ENCODE data around the gene ATAD2B.
"Not testable (repeated sequence)": the region's sequence is repeated elsewhere in the genome, so short reads cannot be mapped to it uniquely, and the experiment has no call there.

Gene ATAD2B

GRCh38 chr2:23754970-23755369 lies 172.0 kb downstream of the ATAD2B start:
- H3K36me3 ChIP-seq (ENCODE audit: insufficient read depth, low read length): peaks cover 22% of the 10 kb centered on the region
- no peak overlapping the region for H3K4me3 ChIP-seq (ENCODE audit: low read length)
- H3K9ac ChIP-seq (ENCODE audit: low read depth, low read length): no peak overlapping the region
- no peak overlapping the region for H3K4me2 ChIP-seq (ENCODE audit: low read length)
- no peaks in the 10 kb centered on the region for H3K9me3 ChIP-seq (replicated peaks; ENCODE audit: low read length)
- H3K4me1 ChIP-seq (ENCODE audit: control insufficient read depth, insufficient read depth, low read length): peaks cover 17% of the 10 kb centered on the region
- H3K27me3 ChIP-seq (ENCODE audit: control insufficient read depth, insufficient read depth, low read length): no peaks in the 10 kb centered on the region

- Histone ChIP-seq H3K36me3 (ENCODE audit: insufficient read depth, low read length) (peaks cover 22% of the 10 kb centered on the region), H3K9me3 (replicated peaks; ENCODE audit: low read length) (no peaks in the 10 kb centered on the region), H3K4me1 (ENCODE audit: control insufficient read depth, insufficient read depth, low read length) (peaks cover 15% of the 10 kb centered on the region), H3K9ac (ENCODE audit: low read depth, low read length) (no peak overlapping the region), H3K27me3 (ENCODE audit: control insufficient read depth, insufficient read depth, low read length) (no peaks in the 10 kb centered on the region), H3K4me3 (ENCODE audit: low read length) (no peak overlapping the region), H3K4me2 (ENCODE audit: low read length) (no peak overlapping the region)
Measured at GRCh38 chr2:23753291-23754010, 173.5 kb downstream of the ATAD2B start.

GRCh38 chr2:23751747-23752265 lies 175.1 kb downstream of the ATAD2B start:
- H3K27me3 ChIP-seq (ENCODE audit: control insufficient read depth, insufficient read depth, low read length): no peaks in the 10 kb centered on the region

GRCh38 chr2:23746141-23746863 lies 180.6 kb downstream of the ATAD2B start:
- Histone ChIP-seq H3K4me2 (ENCODE audit: low read length) (no peak overlapping the region), H3K4me3 (ENCODE audit: low read length) (no peak overlapping the region), H3K36me3 (ENCODE audit: insufficient read depth, low read length) (peaks cover 4% of the 10 kb centered on the region), H3K27me3 (ENCODE audit: control insufficient read depth, insufficient read depth, low read length) (no peaks in the 10 kb centered on the region), H3K4me1 (ENCODE audit: control insufficient read depth, insufficient read depth, low read length) (peaks cover 15% of the 10 kb centered on the region), H3K9ac (ENCODE audit: low read depth, low read length) (no peak overlapping the region), H3K9me3 (replicated peaks; ENCODE audit: low read length) (no peaks in the 10 kb centered on the region)

More at GRCh38 chr2:23751747-23752265, 175.1 kb downstream of the ATAD2B start:
- Histone ChIP-seq H3K4me2 (ENCODE audit: low read length) (no peak overlapping the region), H3K4me3 (ENCODE audit: low read length) (no peak overlapping the region), H3K36me3 (ENCODE audit: insufficient read depth, low read length) (peaks cover 22% of the 10 kb centered on the region), H3K9me3 (replicated peaks; ENCODE audit: low read length) (no peaks in the 10 kb centered on the region), H3K9ac (ENCODE audit: low read depth, low read length) (no peak overlapping the region), H3K4me1 (ENCODE audit: control insufficient read depth, insufficient read depth, low read length) (no peaks in the 10 kb centered on the region)

GRCh38 chr2:23745726-23746105 lies 181.2 kb downstream of the ATAD2B start:
- Histone ChIP-seq H3K4me1 (ENCODE audit: control insufficient read depth, insufficient read depth, low read length) (peaks cover 15% of the 10 kb centered on the region), H3K4me3 (ENCODE audit: low read length) (no peak overlapping the region), H3K9ac (ENCODE audit: low read depth, low read length) (no peak overlapping the region), H3K36me3 (ENCODE audit: insufficient read depth, low read length) (peaks cover 3% of the 10 kb centered on the region), H3K27me3 (ENCODE audit: control insufficient read depth, insufficient read depth, low read length) (no peaks in the 10 kb centered on the region), H3K9me3 (replicated peaks; ENCODE audit: low read length) (no peaks in the 10 kb centered on the region), H3K4me2 (ENCODE audit: low read length) (peak overlapping the region; percentile 0)

- H3K27me3 ChIP-seq (ENCODE audit: control insufficient read depth, insufficient read depth, low read length): no peaks in the 10 kb centered on the region
- H3K9ac ChIP-seq (ENCODE audit: low read depth, low read length): no peak overlapping the region
- peaks cover 15% of the 10 kb centered on the region for H3K4me1 ChIP-seq (ENCODE audit: control insufficient read depth, insufficient read depth, low read length)
- H3K4me2 ChIP-seq (ENCODE audit: low read length): peak overlapping the region; percentile 0
- no peak overlapping the region for H3K4me3 ChIP-seq (ENCODE audit: low read length)
- no peaks in the 10 kb centered on the region for H3K9me3 ChIP-seq (replicated peaks; ENCODE audit: low read length)
- peaks cover under 1% of the 10 kb centered on the region for H3K36me3 ChIP-seq (ENCODE audit: insufficient read depth, low read length)
Measured at GRCh38 chr2:23745068-23745725, 181.7 kb downstream of the ATAD2B start.

GRCh38 chr2:23736783-23737182 lies 190.1 kb downstream of the ATAD2B start:
- H3K9me3 ChIP-seq (replicated peaks; ENCODE audit: low read length); H3K4me2 ChIP-seq (ENCODE audit: low read length); H3K36me3 ChIP-seq (ENCODE audit: insufficient read depth, low read length); H3K4me1 ChIP-seq (ENCODE audit: control insufficient read depth, insufficient read depth, low read length); H3K27me3 ChIP-seq (ENCODE audit: control insufficient read depth, insufficient read depth, low read length); H3K4me3 ChIP-seq (ENCODE audit: low read length); H3K9ac ChIP-seq (ENCODE audit: low read depth, low read length): not testable (repeated sequence)

- no peaks in the 10 kb centered on the region for H3K27me3 ChIP-seq (ENCODE audit: control insufficient read depth, insufficient read depth, low read length)
- H3K4me3 ChIP-seq (ENCODE audit: low read length): no peak overlapping the region
Measured at GRCh38 chr2:23734416-23734815, 192.5 kb downstream of the ATAD2B start.

GRCh38 chr2:23723029-23723428 lies 203.9 kb downstream of the ATAD2B start:
- not testable (repeated sequence) for H3K9ac ChIP-seq (ENCODE audit: low read depth, low read length); H3K4me1 ChIP-seq (ENCODE audit: control insufficient read depth, insufficient read depth, low read length); H3K27me3 ChIP-seq (ENCODE audit: control insufficient read depth, insufficient read depth, low read length); H3K4me3 ChIP-seq (ENCODE audit: low read length); H3K4me2 ChIP-seq (ENCODE audit: low read length); H3K36me3 ChIP-seq (ENCODE audit: insufficient read depth, low read length); H3K9me3 ChIP-seq (replicated peaks; ENCODE audit: low read length)

More at GRCh38 chr2:23734416-23734815, 192.5 kb downstream of the ATAD2B start:
- no peak overlapping the region for H3K4me2 ChIP-seq (ENCODE audit: low read length)
- H3K4me1 ChIP-seq (ENCODE audit: control insufficient read depth, insufficient read depth, low read length): no peaks in the 10 kb centered on the region
- H3K36me3 ChIP-seq (ENCODE audit: insufficient read depth, low read length): no peaks in the 10 kb centered on the region
- H3K9ac ChIP-seq (ENCODE audit: low read depth, low read length): no peak overlapping the region
- no peaks in the 10 kb centered on the region for H3K9me3 ChIP-seq (replicated peaks; ENCODE audit: low read length)

GRCh38 chr2:23722255-23722654 lies 204.7 kb downstream of the ATAD2B start:
- H3K27me3 ChIP-seq (ENCODE audit: control insufficient read depth, insufficient read depth, low read length): no peaks in the 10 kb centered on the region
- H3K36me3 ChIP-seq (ENCODE audit: insufficient read depth, low read length): no peaks in the 10 kb centered on the region
- no peaks in the 10 kb centered on the region for H3K4me1 ChIP-seq (ENCODE audit: control insufficient read depth, insufficient read depth, low read length)
- H3K4me3 ChIP-seq (ENCODE audit: low read length): no peak overlapping the region
- H3K4me2 ChIP-seq (ENCODE audit: low read length): no peak overlapping the region
- H3K9ac ChIP-seq (ENCODE audit: low read depth, low read length): no peak overlapping the region
- H3K9me3 ChIP-seq (replicated peaks; ENCODE audit: low read length): no peaks in the 10 kb centered on the region

- Histone ChIP-seq H3K9ac (ENCODE audit: low read depth, low read length) (no peak overlapping the region), H3K36me3 (ENCODE audit: insufficient read depth, low read length) (no peaks in the 10 kb centered on the region), H3K4me3 (ENCODE audit: low read length) (no peak overlapping the region), H3K4me2 (ENCODE audit: low read length) (no peak overlapping the region), H3K9me3 (replicated peaks; ENCODE audit: low read length) (no peaks in the 10 kb centered on the region), H3K27me3 (ENCODE audit: control insufficient read depth, insufficient read depth, low read length) (no peaks in the 10 kb centered on the region), H3K4me1 (ENCODE audit: control insufficient read depth, insufficient read depth, low read length) (no peaks in the 10 kb centered on the region)
Measured at GRCh38 chr2:23721454-23721826, 205.5 kb downstream of the ATAD2B start.
